ENCODE results near the gene CGNL1.

DNA sequence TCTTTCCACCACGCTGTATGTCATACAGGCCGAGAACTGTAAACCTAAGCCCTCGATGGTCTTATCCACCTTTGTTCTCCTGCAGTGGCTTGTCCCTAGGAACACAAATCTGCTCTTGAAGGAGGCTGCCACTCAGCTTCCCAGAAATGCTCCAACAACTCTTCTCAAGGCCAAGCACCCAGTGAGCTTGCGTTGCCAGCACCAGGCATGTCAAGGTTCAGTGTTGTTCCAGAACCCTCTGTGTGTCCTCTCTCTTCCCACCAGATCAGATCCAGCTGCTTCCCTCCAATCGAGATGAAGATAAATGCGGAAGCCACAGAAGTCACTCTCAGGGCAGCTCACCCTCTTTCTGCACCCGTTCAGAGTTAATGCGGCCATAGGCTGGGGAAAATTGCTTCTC is 204.1 kb downstream of the CGNL1 start:
- TF ChIP-seq POLR2AphosphoS5 (IDR thresholded peaks at IDR 0.05; ENCODE audit: low read depth, low read length) (no peak), TAF1 (IDR thresholded peaks at IDR 0.05; ENCODE audit: borderline replicate concordance, insufficient read depth, low read length) (no peak), SIN3A (IDR thresholded peaks at IDR 0.05; ENCODE audit: borderline replicate concordance, insufficient read depth, low read length) (no peak), FOXP2 (optimal IDR thresholded peaks at IDR 0.05; ENCODE audit: borderline replicate concordance, extremely low read depth, extremely low read length, insufficient read depth) (no peak)
- TF ChIP-seq, protein P1, sequence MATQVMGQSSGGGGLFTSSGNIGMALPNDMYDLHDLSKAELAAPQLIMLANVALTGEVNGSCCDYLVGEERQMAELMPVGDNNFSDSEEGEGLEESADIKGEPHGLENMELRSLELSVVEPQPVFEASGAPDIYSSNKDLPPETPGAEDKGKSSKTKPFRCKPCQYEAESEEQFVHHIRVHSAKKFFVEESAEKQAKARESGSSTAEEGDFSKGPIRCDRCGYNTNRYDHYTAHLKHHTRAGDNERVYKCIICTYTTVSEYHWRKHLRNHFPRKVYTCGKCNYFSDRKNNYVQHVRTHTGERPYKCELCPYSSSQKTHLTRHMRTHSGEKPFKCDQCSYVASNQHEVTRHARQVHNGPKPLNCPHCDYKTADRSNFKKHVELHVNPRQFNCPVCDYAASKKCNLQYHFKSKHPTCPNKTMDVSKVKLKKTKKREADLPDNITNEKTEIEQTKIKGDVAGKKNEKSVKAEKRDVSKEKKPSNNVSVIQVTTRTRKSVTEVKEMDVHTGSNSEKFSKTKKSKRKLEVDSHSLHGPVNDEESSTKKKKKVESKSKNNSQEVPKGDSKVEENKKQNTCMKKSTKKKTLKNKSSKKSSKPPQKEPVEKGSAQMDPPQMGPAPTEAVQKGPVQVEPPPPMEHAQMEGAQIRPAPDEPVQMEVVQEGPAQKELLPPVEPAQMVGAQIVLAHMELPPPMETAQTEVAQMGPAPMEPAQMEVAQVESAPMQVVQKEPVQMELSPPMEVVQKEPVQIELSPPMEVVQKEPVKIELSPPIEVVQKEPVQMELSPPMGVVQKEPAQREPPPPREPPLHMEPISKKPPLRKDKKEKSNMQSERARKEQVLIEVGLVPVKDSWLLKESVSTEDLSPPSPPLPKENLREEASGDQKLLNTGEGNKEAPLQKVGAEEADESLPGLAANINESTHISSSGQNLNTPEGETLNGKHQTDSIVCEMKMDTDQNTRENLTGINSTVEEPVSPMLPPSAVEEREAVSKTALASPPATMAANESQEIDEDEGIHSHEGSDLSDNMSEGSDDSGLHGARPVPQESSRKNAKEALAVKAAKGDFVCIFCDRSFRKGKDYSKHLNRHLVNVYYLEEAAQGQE (IDR thresholded peaks at IDR 0.05; ENCODE audit: insufficient read depth in 1 of 2, low read depth in 2 of 2, low read length in 2 of 2), result no peak
